GM12878 (cell line): ENCODE results near the gene CDC42BPA.
"Not testable (repeated sequence)": the region's sequence is repeated elsewhere in the genome, so short reads cannot be mapped to it uniquely, and the experiment has no call there.

Experiments used
- CTCF ChIP-seq, 3 experiments: IDR thresholded peaks in 2 of 3; conservative IDR thresholded peaks in 1 of 3; 2 replicates each; pipeline ENCODE4 v1.5.1; 2011; ENCODE audit warnings: low read depth in 3 of 3, low read length in 3 of 3, mild to moderate bottlenecking in 3 of 3, control low read depth in 2 of 3, moderate library complexity in 2 of 3, inconsistent platforms in 1 of 3, mixed read lengths in 1 of 3; ENCODE audit not compliant: control insufficient read depth in 2 of 3, insufficient read depth in 1 of 3; ENCODE audit errors: extremely low read depth in 1 of 3
- EZH2 ChIP-seq: IDR thresholded peaks from 2 replicates; pipeline ENCODE4 v1.6.1; 2012; ENCODE audit warnings: low read depth, mild to moderate bottlenecking, control low read depth, inconsistent platforms, low read length, borderline replicate concordance; ENCODE audit not compliant: control insufficient read depth
- FOXK2 ChIP-seq: fragments of 450-650 bp; IDR thresholded peaks from 2 replicates; pipeline ENCODE4 v1.6.1; 2017; ENCODE audit warnings: mild to moderate bottlenecking, moderate library complexity
- FOXM1 ChIP-seq: IDR thresholded peaks from 2 replicates; pipeline ENCODE4 v1.6.1; 2012; ENCODE audit warnings: low read depth, mild to moderate bottlenecking, inconsistent platforms, low read length, moderate library complexity
- POLR2A ChIP-seq: IDR thresholded peaks from 2 replicates; pipeline ENCODE4 v1.6.1; 2011; ENCODE audit warnings: low read depth, mild to moderate bottlenecking, low read length
- POLR2AphosphoS5 ChIP-seq: IDR thresholded peaks from 2 replicates; pipeline ENCODE4 v1.6.1; 2011; ENCODE audit warnings: mild to moderate bottlenecking, low read length, inconsistent platforms
- PRDM15 ChIP-seq: fragments of 450-650 bp; formaldehyde crosslinking; IDR thresholded peaks from 2 replicates; pipeline ENCODE4 v1.4.0; 2020; ENCODE audit warnings: mild to moderate bottlenecking, moderate library complexity
- RAD21 ChIP-seq: IDR thresholded peaks from 2 replicates; pipeline ENCODE4 v1.6.1; 2011; ENCODE audit warnings: mild to moderate bottlenecking, low read depth, low read length, moderate library complexity; ENCODE audit not compliant: insufficient read depth
- REST ChIP-seq: IDR thresholded peaks from 2 replicates; pipeline ENCODE4 v1.6.1; 2012; ENCODE audit warnings: mild to moderate bottlenecking, low read depth, low read length

DNA sequence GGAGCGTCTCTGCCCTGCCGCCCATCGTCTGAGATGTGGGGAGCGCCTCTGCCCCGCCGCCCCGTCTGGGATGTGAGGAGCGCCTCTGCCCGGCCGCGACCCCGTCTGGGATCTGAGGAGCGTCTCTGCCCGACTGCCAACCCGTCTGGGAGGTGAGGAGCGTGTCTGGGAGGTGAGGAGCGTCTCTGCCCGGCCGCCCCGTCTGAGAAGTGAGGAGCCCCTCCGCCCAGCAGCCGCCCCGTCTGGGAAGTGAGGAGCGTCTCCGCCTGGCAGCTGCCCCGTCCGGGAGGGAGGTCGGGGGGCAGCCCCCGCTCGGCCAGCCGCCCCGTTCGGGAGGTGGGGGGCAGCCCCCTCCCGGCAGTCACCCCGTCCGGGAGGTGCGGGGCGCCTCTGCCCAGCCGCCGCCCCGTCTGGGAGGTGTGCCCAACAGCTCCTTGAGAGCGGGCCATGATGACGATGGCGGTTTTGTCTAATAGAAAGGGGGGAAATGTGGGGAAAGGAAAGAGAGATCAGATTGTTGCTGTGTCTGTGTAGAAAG lies 42.1 kb downstream of the CDC42BPA start:
- not testable (repeated sequence) for TF ChIP-seq FOXK2; EZH2; FOXM1; POLR2AphosphoS5; REST; CTCF (IDR thresholded peaks at IDR 0.05 in 2 of 3, conservative IDR thresholded peaks at IDR 0.05 in 1 of 3; ENCODE audit: control insufficient read depth in 2 of 3, extremely low read depth in 1 of 3, insufficient read depth in 1 of 3, low read depth in 3 of 3, low read length in 3 of 3); RAD21; PRDM15 (CRISPR knock-in tag); POLR2A
